ENCODE data around the gene MGLL.

DNA sequence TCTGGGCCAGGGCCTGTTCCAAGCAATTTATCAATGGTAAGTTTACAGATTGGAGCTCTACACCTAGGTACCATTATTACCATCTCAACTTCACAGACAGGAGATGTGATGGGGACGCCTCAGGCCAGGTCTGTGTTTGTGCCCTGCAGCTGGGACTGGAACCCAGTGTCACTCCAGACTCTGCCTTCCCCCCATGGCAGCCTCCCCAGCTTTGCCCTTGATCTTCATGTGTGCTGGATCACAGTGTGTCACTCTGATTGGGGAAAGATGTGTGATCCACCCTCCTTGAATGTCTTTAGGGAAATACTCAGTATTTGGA is 59.6 kb downstream of the MGLL start:
- no peak for TF ChIP-seq EZH2phosphoT487 (IDR thresholded peaks at IDR 0.05; ENCODE audit: borderline replicate concordance, low read depth, low read length)
- TF ChIP-seq, protein P1, sequence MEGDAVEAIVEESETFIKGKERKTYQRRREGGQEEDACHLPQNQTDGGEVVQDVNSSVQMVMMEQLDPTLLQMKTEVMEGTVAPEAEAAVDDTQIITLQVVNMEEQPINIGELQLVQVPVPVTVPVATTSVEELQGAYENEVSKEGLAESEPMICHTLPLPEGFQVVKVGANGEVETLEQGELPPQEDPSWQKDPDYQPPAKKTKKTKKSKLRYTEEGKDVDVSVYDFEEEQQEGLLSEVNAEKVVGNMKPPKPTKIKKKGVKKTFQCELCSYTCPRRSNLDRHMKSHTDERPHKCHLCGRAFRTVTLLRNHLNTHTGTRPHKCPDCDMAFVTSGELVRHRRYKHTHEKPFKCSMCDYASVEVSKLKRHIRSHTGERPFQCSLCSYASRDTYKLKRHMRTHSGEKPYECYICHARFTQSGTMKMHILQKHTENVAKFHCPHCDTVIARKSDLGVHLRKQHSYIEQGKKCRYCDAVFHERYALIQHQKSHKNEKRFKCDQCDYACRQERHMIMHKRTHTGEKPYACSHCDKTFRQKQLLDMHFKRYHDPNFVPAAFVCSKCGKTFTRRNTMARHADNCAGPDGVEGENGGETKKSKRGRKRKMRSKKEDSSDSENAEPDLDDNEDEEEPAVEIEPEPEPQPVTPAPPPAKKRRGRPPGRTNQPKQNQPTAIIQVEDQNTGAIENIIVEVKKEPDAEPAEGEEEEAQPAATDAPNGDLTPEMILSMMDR (conservative IDR thresholded peaks at IDR 0.05; ENCODE audit: low read length) = no peak

Data from OCI-LY7 (cell line).